Smooth muscle cell (in vitro differentiated cells): ENCODE results near the gene SP6. TPM values are rescaled to one million over a fixed set of nuclear protein-coding genes. Genes with fewer than 3 reads are reported as not detected.

Experiments used
- DNase-seq: peaks from one replicate; lab custom pipeline; 2025; ENCODE audit not compliant: unreplicated experiment; lab: John Stamatoyannopoulos, UW
- H2AFZ ChIP-seq: fragments of 200-600 bp; sonication (generic); 2 replicates; pipeline ENCODE4 v1.6.0; 2016; ENCODE audit warnings: antibody characterized with exemption, low read depth, mild to moderate bottlenecking
- H3F3A ChIP-seq: fragments of 200-600 bp; sonication (generic); 2 replicates; pipeline ENCODE4 v1.6.0; 2017; ENCODE audit warnings: antibody characterized with exemption, low read depth
- H3K27ac ChIP-seq: fragments of 200-600 bp; sonication (generic); 2 replicates; pipeline ENCODE4 v1.5.1; 2016; ENCODE audit warnings: low read depth, mild to moderate bottlenecking
- H3K27me3 ChIP-seq: fragments of 200-600 bp; sonication (generic); 2 replicates; pipeline ENCODE4 v1.6.1; 2016; ENCODE audit warnings: low read depth, mild to moderate bottlenecking
- H3K36me3 ChIP-seq: fragments of 200-600 bp; sonication (generic); 2 replicates; pipeline ENCODE4 v1.5.1; 2016; ENCODE audit warnings: low read depth
- H3K4me1 ChIP-seq: fragments of 200-600 bp; sonication (generic); 2 replicates; pipeline ENCODE4 v1.5.1; 2016; ENCODE audit warnings: low read depth
- H3K4me2 ChIP-seq: fragments of 200-600 bp; sonication (generic); 2 replicates; pipeline ENCODE4 v1.6.0; 2016; ENCODE audit warnings: mild to moderate bottlenecking
- H3K4me3 ChIP-seq: fragments of 200-600 bp; sonication (generic); 2 replicates; pipeline ENCODE4 v1.5.1; 2016; ENCODE audit warnings: mild to moderate bottlenecking
- H3K79me2 ChIP-seq: fragments of 200-600 bp; sonication (generic); 2 replicates; pipeline ENCODE4 v1.6.0; 2016; ENCODE audit warnings: low read depth, mild to moderate bottlenecking
- H3K9ac ChIP-seq: fragments of 200-600 bp; sonication (generic); 2 replicates; pipeline ENCODE4 v1.6.0; 2016; ENCODE audit warnings: low read depth
- H3K9me3 ChIP-seq: fragments of 200-600 bp; sonication (generic); replicated peaks from 2 replicates; pipeline ENCODE4 v1.5.1; 2016; ENCODE audit warnings: low read depth
- H4K20me1 ChIP-seq: fragments of 200-600 bp; sonication (generic); 2 replicates; pipeline ENCODE4 v1.6.0; 2016; ENCODE audit warnings: low read depth
- CTCF ChIP-seq: fragments of 200-600 bp; sonication (generic); IDR thresholded peaks from 2 replicates; pipeline ENCODE4 v1.5.1; 2017; ENCODE audit warnings: borderline replicate concordance, mild to moderate bottlenecking, antibody characterized with exemption; ENCODE audit not compliant: insufficient read depth, poor library complexity, severe bottlenecking
- WGBS: methylation state at CpG from one replicate; pipeline ENCODE4 v1.1.7; 2016; ENCODE audit warnings: low lambda C conversion rate; 5-methylcytosine and 5-hydroxymethylcytosine counted together
- polyA plus RNA-seq: library from polyadenylated mRNA; unstranded; fragments of >200 nt; fragmentation: Nextera tagmentation; extraction: Ambion mirVana; gene quantifications from 2 replicates; pipeline ENCODE4 v1.2.1, GENCODE V29; 2016
- total RNA-seq: library from RNA; depleted of rRNA; stranded (reverse); fragments of >200 nt; gene quantifications from 2 replicates; pipeline ENCODE4 v1.2.3, GENCODE V29; 2014

The SP6 gene
- total and polyA plus RNA-seq, 2 experiments from 2014 or later, result 9.3 to 10.7 TPM

- TF ChIP-seq CTCF, result no peak
- peak overlapping the region; percentile 88 for H3K9ac ChIP-seq
- H3K27ac ChIP-seq, result peak overlapping the region; percentile 98
- H3K9me3 ChIP-seq, result no peaks in the 10 kb centered on the region
- H3K4me3 ChIP-seq, result no peak overlapping the region
- no peak for DNase-seq
- H4K20me1 ChIP-seq, result no peaks in the 10 kb centered on the region
- WGBS, result 28% methylated on average over 10 of the region's 10 CpGs
- H3K36me3 ChIP-seq, result no peaks in the 10 kb centered on the region
- H3K27me3 ChIP-seq, result no peaks in the 10 kb centered on the region
- H3K4me1 ChIP-seq, result peaks cover 26% of the 10 kb centered on the region
- H3K4me2 ChIP-seq, result peak overlapping the region; percentile 74
- no peaks in the 10 kb centered on the region for H3K79me2 ChIP-seq
- no peak overlapping the region for H2AFZ ChIP-seq
- peaks cover 23% of the 10 kb centered on the region for H3F3A ChIP-seq
Observed at GRCh38 chr17:47878203-47879027, 27.5 kb upstream of the SP6 start.

- Histone ChIP-seq H3K79me2 (no peaks in the 10 kb centered on the region), H3F3A (peaks cover 21% of the 10 kb centered on the region), H3K4me2 (peak overlapping the region; percentile 74), H3K36me3 (no peaks in the 10 kb centered on the region), H3K9me3 (no peaks in the 10 kb centered on the region), H3K4me3 (no peak overlapping the region), H3K27me3 (no peaks in the 10 kb centered on the region), H3K9ac (peak overlapping the region; percentile 88), H3K4me1 (peaks cover 36% of the 10 kb centered on the region), H2AFZ (no peak overlapping the region), H4K20me1 (no peaks in the 10 kb centered on the region), H3K27ac (peak overlapping the region; percentile 98)
- WGBS, result 8% methylated on average over 9 of the region's 9 CpGs
- TF ChIP-seq CTCF, result no peak
- no peak for DNase-seq
Observed at GRCh38 chr17:47877368-47878034, 26.5 kb upstream of the SP6 start.

GRCh38 chr17:47875011-47875985 lies 24.3 kb upstream of the SP6 start:
- Histone ChIP-seq H3K27me3 (no peaks in the 10 kb centered on the region), H3F3A (peaks cover 20% of the 10 kb centered on the region), H3K9ac (no peak overlapping the region), H3K27ac (no peak overlapping the region), H3K4me2 (peak overlapping the region; percentile 61), H3K79me2 (no peaks in the 10 kb centered on the region), H3K9me3 (no peaks in the 10 kb centered on the region), H4K20me1 (no peaks in the 10 kb centered on the region), H3K36me3 (no peaks in the 10 kb centered on the region), H2AFZ (no peak overlapping the region), H3K4me3 (no peak overlapping the region), H3K4me1 (peaks cover 43% of the 10 kb centered on the region)
- TF ChIP-seq CTCF, result no peak
- DNase-seq, result no peak
- WGBS, result 57% methylated on average over 11 of the region's 11 CpGs
